ENCODE measurements around the gene PCDHGA6.
A peak's percentile ranks its signal among the peaks of the same experiment; 100 is the strongest.
"Not testable (repeated sequence)": the region's sequence is repeated elsewhere in the genome, so short reads cannot be mapped to it uniquely, and the experiment has no call there.

Gene PCDHGA6

GRCh38 chr5:141373673-141374317 lies at the start of gene PCDHGA6:
Gene PCDHGA6, plus strand, starts transcription at chr5:141373891. Its CDS starts 193 bp downstream, at chr5:141374084.
- DNase-seq, result no peak

- peak; percentile 46 for DNase-seq
Observed at GRCh38 chr5:141326088-141326854, 47.4 kb upstream of the PCDHGA6 start.

GRCh38 chr5:141328231-141328630 lies 45.5 kb upstream of the PCDHGA6 start:
- no peak for DNase-seq

- peak; percentile 62 for DNase-seq
Observed at GRCh38 chr5:141330299-141331080, 43.2 kb upstream of the PCDHGA6 start, which contains the start of gene PCDHGA1. Gene PCDHGA1, plus strand, starts transcription at chr5:141330514.

GRCh38 chr5:141332571-141332970 lies 41.1 kb upstream of the PCDHGA6 start:
- DNase-seq, result not testable (repeated sequence)

GRCh38 chr5:141338538-141339306 lies 35.0 kb upstream of the PCDHGA6 start, which contains the start of gene PCDHGA2:
Gene PCDHGA2, plus strand, starts transcription at chr5:141338760.
- no peak for DNase-seq

GRCh38 chr5:141340781-141341354 lies 32.8 kb upstream of the PCDHGA6 start:
- DNase-seq, result not testable (repeated sequence)

GRCh38 chr5:141342773-141343172 lies 30.9 kb upstream of the PCDHGA6 start:
- DNase-seq, result no peak

- DNase-seq, result no peak
Observed at GRCh38 chr5:141343242-141343952, 30.3 kb upstream of the PCDHGA6 start, which contains the start of gene PCDHGA3. Gene PCDHGA3, plus strand, starts transcription at chr5:141343829. Its CDS starts 205 bp downstream, at chr5:141344034.

- no peak for DNase-seq
Observed at GRCh38 chr5:141343953-141344463, 29.7 kb upstream of the PCDHGA6 start.

- DNase-seq, result no peak
Observed at GRCh38 chr5:141345327-141345726, 28.4 kb upstream of the PCDHGA6 start.

- not testable (repeated sequence) for DNase-seq
Observed at GRCh38 chr5:141346017-141346416, 27.7 kb upstream of the PCDHGA6 start.

GRCh38 chr5:141349917-141350619 lies 23.6 kb upstream of the PCDHGA6 start, which contains the start of gene PCDHGB1:
Gene PCDHGB1, plus strand, starts transcription at chr5:141350099. Its CDS starts 162 bp downstream, at chr5:141350261.
- DNase-seq, result no peak

- DNase-seq, result no peak
Observed at GRCh38 chr5:141351591-141351990, 22.1 kb upstream of the PCDHGA6 start.

GRCh38 chr5:141354900-141355469 lies 18.7 kb upstream of the PCDHGA6 start, which contains the start of gene PCDHGA4:
Gene PCDHGA4, plus strand, starts transcription at chr5:141355021. Its CDS starts 87 bp downstream, at chr5:141355108.
- no peak for DNase-seq

GRCh38 chr5:141355641-141356040 lies 18.1 kb upstream of the PCDHGA6 start:
- DNase-seq, result no peak

- DNase-seq, result no peak
Observed at GRCh38 chr5:141356133-141356532, 17.6 kb upstream of the PCDHGA6 start.

GRCh38 chr5:141356950-141357349 lies 16.7 kb upstream of the PCDHGA6 start:
- no peak for DNase-seq

GRCh38 chr5:141359790-141360426 lies 13.8 kb upstream of the PCDHGA6 start, which contains the start of gene PCDHGB2:
Gene PCDHGB2, plus strand, starts transcription at chr5:141359994. Its CDS starts 142 bp downstream, at chr5:141360136.
- DNase-seq, result no peak
